H9 (cell line): Measurements from ENCODE around the gene HHAT. TPM values are rescaled to one million over a fixed set of nuclear protein-coding genes. Genes with fewer than 3 reads are reported as not detected.

Source experiments
- DNase-seq: peaks from one replicate; pipeline ENCODE4 v3.0.0-alpha.2; 2017
- H2AFZ ChIP-seq: one replicate; pipeline ENCODE4 v1.6.1; 2013; ENCODE audit warnings: mild to moderate bottlenecking, low read length, control low read depth, moderate library complexity
- H2AK5ac ChIP-seq: 2 replicates; pipeline ENCODE4 v1.6.1; 2013; ENCODE audit warnings: low read length, control low read depth, mixed read lengths; ENCODE audit not compliant: insufficient read length
- H2BK120ac ChIP-seq: one replicate; pipeline ENCODE4 v1.6.1; 2013; ENCODE audit warnings: low read depth, mild to moderate bottlenecking, low read length, control low read depth, inconsistent platforms; ENCODE audit not compliant: poor library complexity, severe bottlenecking
- H2BK12ac ChIP-seq: 2 replicates; pipeline ENCODE4 v1.6.1; 2013; ENCODE audit warnings: low read length, control low read depth, mixed read lengths, low read depth; ENCODE audit not compliant: insufficient read length
- H2BK15ac ChIP-seq: 2 replicates; pipeline ENCODE4 v1.6.1; 2013; ENCODE audit warnings: low read depth, low read length, control low read depth
- H2BK20ac ChIP-seq: one replicate; pipeline ENCODE4 v1.6.1; 2013; ENCODE audit warnings: low read depth, mild to moderate bottlenecking, low read length, control low read depth, inconsistent platforms; ENCODE audit not compliant: poor library complexity, severe bottlenecking
- H2BK5ac ChIP-seq: 2 replicates; pipeline ENCODE4 v1.6.1; 2013; ENCODE audit warnings: low read length, control low read depth, mixed read lengths; ENCODE audit not compliant: insufficient read length
- H3K14ac ChIP-seq: 2 replicates; pipeline ENCODE4 v1.6.1; 2013; ENCODE audit warnings: low read length, control low read depth; ENCODE audit not compliant: insufficient read depth
- H3K18ac ChIP-seq: 2 replicates; pipeline ENCODE4 v1.6.1; 2013; ENCODE audit warnings: low read depth, mild to moderate bottlenecking, mixed read lengths, low read length, control low read depth; ENCODE audit not compliant: insufficient read length
- H3K23ac ChIP-seq: 2 replicates; pipeline ENCODE4 v1.6.1; 2013; ENCODE audit warnings: low read length, control low read depth, mixed read lengths, low read depth; ENCODE audit not compliant: insufficient read length
- H3K23me2 ChIP-seq: 2 replicates; pipeline ENCODE4 v1.6.1; 2013; ENCODE audit warnings: low read depth, mild to moderate bottlenecking, mixed read lengths, low read length, control low read depth; ENCODE audit not compliant: insufficient read length, poor library complexity, severe bottlenecking
- H3K27ac ChIP-seq: 2 replicates; pipeline ENCODE4 v1.5.1; 2013; ENCODE audit warnings: low read length, control low read depth, mixed read lengths, low read depth; ENCODE audit not compliant: insufficient read length
- H3K27me3 ChIP-seq: 2 replicates; pipeline ENCODE4 v1.6.1; 2013; ENCODE audit warnings: low read length, control low read depth, inconsistent platforms; ENCODE audit not compliant: insufficient read depth
- H3K4ac ChIP-seq: 2 replicates; pipeline ENCODE4 v1.6.1; 2013; ENCODE audit warnings: low read depth, mild to moderate bottlenecking, control low read depth, inconsistent platforms, low read length, moderate library complexity
- H3K4me1 ChIP-seq: 2 replicates; pipeline ENCODE4 v1.6.1; 2013; ENCODE audit warnings: low read length, control low read depth, inconsistent platforms; ENCODE audit not compliant: insufficient read depth
- H3K4me2 ChIP-seq: 2 replicates; pipeline ENCODE4 v1.6.1; 2013; ENCODE audit warnings: low read length, control low read depth, mixed read lengths; ENCODE audit not compliant: insufficient read length, insufficient read depth
- H3K56ac ChIP-seq: 2 replicates; pipeline ENCODE4 v1.6.1; 2013; ENCODE audit warnings: low read depth, mild to moderate bottlenecking, mixed read lengths, low read length, control low read depth; ENCODE audit not compliant: insufficient read length
- H3K79me1 ChIP-seq: 2 replicates; pipeline ENCODE4 v1.6.1; 2013; ENCODE audit warnings: low read depth, mild to moderate bottlenecking, moderate library complexity, low read length, control low read depth, inconsistent platforms; ENCODE audit not compliant: insufficient read depth, poor library complexity, severe bottlenecking
- H3K79me2 ChIP-seq: 2 replicates; pipeline ENCODE4 v1.6.1; 2013; ENCODE audit warnings: low read length, control low read depth, inconsistent platforms; ENCODE audit not compliant: insufficient read depth
- H3K9ac ChIP-seq: 2 replicates; pipeline ENCODE4 v1.6.1; 2013; ENCODE audit warnings: low read length, control low read depth, mixed read lengths; ENCODE audit not compliant: insufficient read length; ENCODE audit errors: extremely low read depth
- H3K9me3 ChIP-seq: one replicate; pipeline ENCODE4 v1.6.1; 2013; ENCODE audit warnings: low read depth, low read length, inconsistent platforms; ENCODE audit not compliant: control insufficient read depth
- H3T11ph ChIP-seq: one replicate; pipeline ENCODE4 v1.6.1; 2013; ENCODE audit warnings: mild to moderate bottlenecking, low read length, control low read depth, inconsistent platforms
- H4K20me1 ChIP-seq: one replicate; pipeline ENCODE4 v1.6.1; 2013; ENCODE audit not compliant: control insufficient read depth, insufficient read length, insufficient read depth
- H4K5ac ChIP-seq: 2 replicates; pipeline ENCODE4 v1.6.1; 2013; ENCODE audit warnings: low read depth, mild to moderate bottlenecking, mixed read lengths, low read length, control low read depth; ENCODE audit not compliant: insufficient read length
- H4K8ac ChIP-seq: replicated peaks from 2 replicates; pipeline ENCODE4 v1.6.1; 2013; ENCODE audit warnings: low read length, control low read depth, mixed read lengths, low read depth; ENCODE audit not compliant: insufficient read length
- H4K91ac ChIP-seq: 2 replicates; pipeline ENCODE4 v1.6.1; 2013; ENCODE audit warnings: low read depth, mild to moderate bottlenecking, moderate library complexity, mixed read lengths, low read length, control low read depth; ENCODE audit not compliant: insufficient read length
- H3K27ac Mint-ChIP-seq, 3 experiments: 2 replicates in 2 of 3; 3 replicates in 1 of 3; pipeline ENCODE4 v1.8.0; 2020 to 2021; ENCODE audit warnings: mixed read lengths in 3 of 3, mild to moderate bottlenecking in 1 of 3, moderate library complexity in 1 of 3
- H3K27me3 Mint-ChIP-seq: 2 replicates; pipeline ENCODE4 v1.8.0; 2021; ENCODE audit warnings: low read depth, mild to moderate bottlenecking, moderate library complexity, mixed read lengths
- H3K36me3 Mint-ChIP-seq, 3 experiments: 2 replicates in 2 of 3; 3 replicates in 1 of 3; pipeline ENCODE4 v1.8.0; 2020 to 2021; ENCODE audit warnings: low read depth in 3 of 3, mixed read lengths in 3 of 3; ENCODE audit not compliant: insufficient read depth in 1 of 3
- H3K4me1 Mint-ChIP-seq, 2 experiments: 2 replicates each; pipeline ENCODE4 v1.8.0; 2020; ENCODE audit warnings: mixed read lengths in 2 of 2
- H3K4me3 Mint-ChIP-seq, 2 experiments: 2 replicates in 1 of 2; 3 replicates in 1 of 2; pipeline ENCODE4 v1.8.0; 2020 to 2021; ENCODE audit warnings: mild to moderate bottlenecking in 2 of 2, mixed read lengths in 2 of 2, moderate library complexity in 1 of 2
- H3K9me3 Mint-ChIP-seq, 2 experiments: 2 replicates in 1 of 2; 3 replicates in 1 of 2; pipeline ENCODE4 v1.8.0; 2020; ENCODE audit warnings: mild to moderate bottlenecking in 2 of 2, mixed read lengths in 2 of 2, moderate library complexity in 1 of 2
- total RNA-seq: library from RNA; stranded (reverse); gene quantifications from 2 replicates; pipeline ENCODE4 v1.2.1, GENCODE V29; 2021
- TF ChIP-seq, protein P1 (sequence below): fragments of 200-600 bp; sonication (generic); conservative IDR thresholded peaks from 3 replicates; pipeline ENCODE4 v1.8.0; 2021; ENCODE audit warnings: antibody characterized with exemption, mild to moderate bottlenecking

HHAT gene
- total RNA-seq, 1 experiment from 2014 or later: 0.48 TPM

- no peak overlapping the region for H2AFZ ChIP-seq
- H3K4me1 ChIP-seq: peaks cover 6% of the 10 kb centered on the region; the same call in 1 of the 2 replicates
- no peaks in the 10 kb centered on the region for H3K23me2 ChIP-seq
- H2BK15ac ChIP-seq: no peak overlapping the region
- no peak overlapping the region for H3K27ac ChIP-seq
- no peak overlapping the region for H2BK5ac ChIP-seq
- H3K27me3 ChIP-seq: no peaks in the 10 kb centered on the region
- no peaks in the 10 kb centered on the region for H4K20me1 ChIP-seq
- H3K79me1 ChIP-seq: no peaks in the 10 kb centered on the region
- no peak overlapping the region for H3K4ac ChIP-seq
- Mint-ChIP-seq H3K27me3 (no peaks in the 10 kb centered on the region; the same call in 1 of the 2 replicates), H3K36me3 (no peaks in the 10 kb centered on the region), H3K4me3 (no peak overlapping the region), H3K27ac (no peak overlapping the region; a peak in 1 of 7 replicates), H3K9me3 (no peaks in the 10 kb centered on the region), H3K4me1 (peaks cover 26 to 31% of the 10 kb centered on the region in 2 experiments)
- H3K79me2 ChIP-seq: no peaks in the 10 kb centered on the region
- H4K91ac ChIP-seq: no peak overlapping the region
- H4K5ac ChIP-seq: no peak overlapping the region
- H2BK20ac ChIP-seq: no peak overlapping the region
- H3T11ph ChIP-seq: no peak overlapping the region
- TF ChIP-seq, protein P1, sequence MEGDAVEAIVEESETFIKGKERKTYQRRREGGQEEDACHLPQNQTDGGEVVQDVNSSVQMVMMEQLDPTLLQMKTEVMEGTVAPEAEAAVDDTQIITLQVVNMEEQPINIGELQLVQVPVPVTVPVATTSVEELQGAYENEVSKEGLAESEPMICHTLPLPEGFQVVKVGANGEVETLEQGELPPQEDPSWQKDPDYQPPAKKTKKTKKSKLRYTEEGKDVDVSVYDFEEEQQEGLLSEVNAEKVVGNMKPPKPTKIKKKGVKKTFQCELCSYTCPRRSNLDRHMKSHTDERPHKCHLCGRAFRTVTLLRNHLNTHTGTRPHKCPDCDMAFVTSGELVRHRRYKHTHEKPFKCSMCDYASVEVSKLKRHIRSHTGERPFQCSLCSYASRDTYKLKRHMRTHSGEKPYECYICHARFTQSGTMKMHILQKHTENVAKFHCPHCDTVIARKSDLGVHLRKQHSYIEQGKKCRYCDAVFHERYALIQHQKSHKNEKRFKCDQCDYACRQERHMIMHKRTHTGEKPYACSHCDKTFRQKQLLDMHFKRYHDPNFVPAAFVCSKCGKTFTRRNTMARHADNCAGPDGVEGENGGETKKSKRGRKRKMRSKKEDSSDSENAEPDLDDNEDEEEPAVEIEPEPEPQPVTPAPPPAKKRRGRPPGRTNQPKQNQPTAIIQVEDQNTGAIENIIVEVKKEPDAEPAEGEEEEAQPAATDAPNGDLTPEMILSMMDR: no peak
- H3K9ac ChIP-seq: no peak overlapping the region
- no peak overlapping the region for H2AK5ac ChIP-seq
- H4K8ac ChIP-seq: no peak overlapping the region
- H3K14ac ChIP-seq: no peak overlapping the region
- no peaks in the 10 kb centered on the region for H3K9me3 ChIP-seq
- no peak overlapping the region for H3K23ac ChIP-seq
- H3K56ac ChIP-seq: no peak overlapping the region
- H2BK120ac ChIP-seq: no peak overlapping the region
- H3K18ac ChIP-seq: no peak overlapping the region
- H2BK12ac ChIP-seq: no peak overlapping the region
- DNase-seq: no peak
- no peak overlapping the region for H3K4me2 ChIP-seq
Observed at GRCh38 chr1:210475321-210475720, 146.6 kb downstream of the HHAT start.
